Liver (tissue), 9 donors: ENCODE results near the gene ELAC1. TPM values are rescaled to one million over a fixed set of nuclear protein-coding genes. Genes with fewer than 3 reads are reported as not detected.
A peak's percentile ranks its signal among the peaks of the same experiment; 100 is the strongest.

Source experiments
- DNase-seq: peaks from one replicate; pipeline ENCODE4 v3.0.0-alpha.2; 2017; ENCODE audit warnings: low spot score
- H3K27ac ChIP-seq, 2 donors: one replicate each; pipeline ENCODE4 v1.7.0; 2013; ENCODE audit warnings: inconsistent platforms in 2 of 2, low read length in 2 of 2, control low read depth in 1 of 2, low read depth in 1 of 2, mild to moderate bottlenecking in 1 of 2
- H3K27me3 ChIP-seq, 4 donors: one replicate each; pipeline versions ENCODE4 v1.6.1 to v1.7.0; 2013; ENCODE audit warnings: low read length in 3 of 4, inconsistent platforms in 1 of 4, mild to moderate bottlenecking in 1 of 4, moderate library complexity in 1 of 4; ENCODE audit not compliant: control insufficient read depth in 4 of 4, insufficient read depth in 4 of 4
- H3K36me3 ChIP-seq, 4 donors: one replicate each; pipeline versions ENCODE4 v1.6.1 to v1.7.0; 2013; ENCODE audit warnings: low read length in 3 of 4, mild to moderate bottlenecking in 3 of 4, low read depth in 1 of 4, moderate library complexity in 1 of 4; ENCODE audit not compliant: control insufficient read depth in 4 of 4, insufficient read depth in 3 of 4
- H3K4me1 ChIP-seq, 4 donors: one replicate each; pipeline versions ENCODE4 v1.6.1 to v1.7.0; 2013; ENCODE audit warnings: low read length in 3 of 4, mild to moderate bottlenecking in 3 of 4, moderate library complexity in 1 of 4; ENCODE audit not compliant: control insufficient read depth in 4 of 4, insufficient read depth in 4 of 4
- H3K4me3 ChIP-seq, 3 donors: one replicate each; pipeline versions ENCODE4 v1.6.1 to v1.7.0; 2013; ENCODE audit warnings: low read length in 3 of 3, control low read depth in 1 of 3, low read depth in 1 of 3, mild to moderate bottlenecking in 1 of 3
- H3K9ac ChIP-seq, 2 donors: one replicate each; pipeline ENCODE4 v1.7.0; 2013; ENCODE audit warnings: low read length in 2 of 2, mild to moderate bottlenecking in 2 of 2, moderate library complexity in 2 of 2, control low read depth in 1 of 2, low read depth in 1 of 2
- H3K9me3 ChIP-seq, 4 donors: one replicate each; pipeline versions ENCODE4 v1.6.1 to v1.7.0; 2013; ENCODE audit warnings: low read length in 3 of 4; ENCODE audit not compliant: control insufficient read depth in 4 of 4
- ATF3 ChIP-seq: IDR thresholded peaks from 2 replicates; pipeline ENCODE4 v1.6.1; 2016; ENCODE audit warnings: antibody characterized with exemption
- CTCF ChIP-seq: fragments of 150-350 bp; IDR thresholded peaks from 2 replicates; pipeline ENCODE4 v1.5.1; 2017; ENCODE audit warnings: improper control_type of control experiment, low read depth, low read length; ENCODE audit not compliant: missing input control
- FOXA1 ChIP-seq: IDR thresholded peaks from 2 replicates; pipeline ENCODE4 v1.6.1; 2016; ENCODE audit warnings: antibody characterized with exemption
- FOXA2 ChIP-seq: IDR thresholded peaks from 2 replicates; pipeline ENCODE4 v1.6.1; 2016; ENCODE audit warnings: antibody characterized with exemption
- GABPA ChIP-seq, 2 donors: IDR thresholded peaks in 1 of 2; conservative IDR thresholded peaks in 1 of 2; 2 replicates each; pipeline ENCODE4 v1.6.1; 2016; ENCODE audit warnings: antibody characterized with exemption in 2 of 2, mild to moderate bottlenecking in 1 of 2, moderate library complexity in 1 of 2
- HNF4G ChIP-seq: IDR thresholded peaks from 2 replicates; pipeline ENCODE4 v1.6.1; 2016; ENCODE audit warnings: antibody characterized with exemption
- JUND ChIP-seq, 2 donors: IDR thresholded peaks; 2 replicates each; pipeline ENCODE4 v1.6.1; 2016; ENCODE audit warnings: antibody characterized with exemption in 2 of 2
- NR2F2 ChIP-seq: IDR thresholded peaks from 2 replicates; pipeline ENCODE4 v1.6.1; 2016; ENCODE audit warnings: antibody characterized with exemption
- RAD21 ChIP-seq, 2 donors: IDR thresholded peaks; 2 replicates each; pipeline ENCODE4 v1.6.1; 2016; ENCODE audit warnings: antibody characterized with exemption in 2 of 2, mild to moderate bottlenecking in 2 of 2
- REST ChIP-seq: IDR thresholded peaks from 2 replicates; pipeline ENCODE4 v1.6.1; 2016; ENCODE audit warnings: antibody characterized with exemption, mild to moderate bottlenecking
- RXRA ChIP-seq, 2 donors: IDR thresholded peaks; 2 replicates each; pipeline ENCODE4 v1.6.1; 2017 to 2018; ENCODE audit warnings: antibody characterized with exemption in 2 of 2, mild to moderate bottlenecking in 1 of 2
- SP1 ChIP-seq: IDR thresholded peaks from 2 replicates; pipeline ENCODE4 v1.6.1; 2018; ENCODE audit warnings: antibody characterized with exemption, mild to moderate bottlenecking
- TAF1 ChIP-seq: conservative IDR thresholded peaks from 2 replicates; pipeline ENCODE4 v1.6.1; 2016; ENCODE audit warnings: antibody characterized with exemption, mild to moderate bottlenecking
- YY1 ChIP-seq: IDR thresholded peaks from 2 replicates; pipeline ENCODE4 v1.6.1; 2016; ENCODE audit warnings: antibody characterized with exemption, mild to moderate bottlenecking
- ZBTB33 ChIP-seq: IDR thresholded peaks from 2 replicates; pipeline ENCODE4 v1.6.1; 2016; ENCODE audit warnings: antibody characterized with exemption
- WGBS: extraction: QIAGEN DNeasy Blood & Tissue Kit; methylation state at CpG from one replicate; pipeline ENCODE4 v1.1.7; 2013; 5-methylcytosine and 5-hydroxymethylcytosine counted together
- polyA plus RNA-seq, 2 donors: library from polyadenylated mRNA; stranded (reverse) in 1 of 2; unstranded in 1 of 2; fragments of 200-250 nt in 1 of 2; fragments of >200 nt in 1 of 2; fragmentation: Nextera tagmentation in 1 of 2; extraction: Ambion mirVana in 1 of 2; gene quantifications; one replicate each; pipeline versions ENCODE4 v1.2.1 to v1.2.3, GENCODE V29; 2013 to 2015
- total RNA-seq, 2 donors: library from RNA; depleted of rRNA; stranded (reverse); fragments of >200 nt; gene quantifications; one replicate each; pipeline ENCODE4 v1.2.3, GENCODE V29; 2014
- donor health status: healthy.
- donor health status: healthy.
- donor health status: healthy.
- donor health status: healthy.
- donor health status: healthy.

The ELAC1 gene
- total and polyA plus RNA-seq, 4 donors: 4.9 to 10.2 (median 7.0) TPM

GRCh38 chr18:50956116-50956515 is 11.7 kb upstream of the ELAC1 start (continued):
- TF ChIP-seq CTCF: no peak
- no peak for TF ChIP-seq RAD21 (IDR thresholded peaks at IDR 0.05)
- no peak for TF ChIP-seq JUND (IDR thresholded peaks at IDR 0.05)
- no peak for TF ChIP-seq ATF3
- TF ChIP-seq HNF4G: no peak

GRCh38 chr18:50961974-50962373 is 5.9 kb upstream of the ELAC1 start:
- no peak for DNase-seq
- Histone ChIP-seq H3K4me3 (no peak overlapping the region), H3K4me1 (no peaks in the 10 kb centered on the region), H3K9ac (no peak overlapping the region), H3K27ac (no peak overlapping the region), H3K9me3 (peaks cover 4 to 9% (median 5%) of the 10 kb centered on the region in 4 donors), H3K36me3 (no peaks in the 10 kb centered on the region), H3K27me3 (no peaks in the 10 kb centered on the region)
- WGBS: 74% methylated on average over 1 of the region's 1 CpG
- TF ChIP-seq JUND (IDR thresholded peaks at IDR 0.05): no peak
- TF ChIP-seq ATF3: no peak
- no peak for TF ChIP-seq GABPA (IDR thresholded peaks at IDR 0.05 in 1 of 2, conservative IDR thresholded peaks at IDR 0.05 in 1 of 2)
- no peak for TF ChIP-seq FOXA2

GRCh38 chr18:50969448-50969847 is 1.6 kb downstream of the ELAC1 start:
- no peak for TF ChIP-seq RXRA (IDR thresholded peaks at IDR 0.05)
- no peak for TF ChIP-seq FOXA1
- TF ChIP-seq CTCF: no peak
- no peak for TF ChIP-seq ZBTB33
- TF ChIP-seq NR2F2: no peak
- TF ChIP-seq YY1: no peak
- no peak for TF ChIP-seq FOXA2
- no peak for TF ChIP-seq REST
- TF ChIP-seq TAF1: no peak
- TF ChIP-seq HNF4G: no peak
- no peak for TF ChIP-seq SP1
- peaks cover 0 to 3% (median under 1%) of the 10 kb centered on the region in 4 donors for H3K36me3 ChIP-seq
- peaks cover 0 to 33% (median 19%) of the 10 kb centered on the region in 4 donors for H3K4me1 ChIP-seq
- WGBS: 67% methylated on average over 5 of the region's 5 CpGs
- no peak overlapping the region for H3K4me3 ChIP-seq
- H3K27me3 ChIP-seq: no peaks in the 10 kb centered on the region
- peak overlapping the region in 1 of 2 donors; percentile 94 for H3K27ac ChIP-seq
- peak overlapping the region in 1 of 2 donors; percentile 87 for H3K9ac ChIP-seq
- H3K9me3 ChIP-seq: no peaks in the 10 kb centered on the region
- DNase-seq: no peak
